GM21515 (cell line): ENCODE results near the gene MYCT1.
"Not testable (repeated sequence)": the region's sequence is repeated elsewhere in the genome, so short reads cannot be mapped to it uniquely, and the experiment has no call there.

Experiments used
- ATAC-seq: cut with Tn5 transposase; IDR thresholded peaks from one replicate; pipeline ENCODE4 v1.9.1; 2021; ENCODE audit not compliant: unreplicated experiment

The MYCT1 gene, protein sequence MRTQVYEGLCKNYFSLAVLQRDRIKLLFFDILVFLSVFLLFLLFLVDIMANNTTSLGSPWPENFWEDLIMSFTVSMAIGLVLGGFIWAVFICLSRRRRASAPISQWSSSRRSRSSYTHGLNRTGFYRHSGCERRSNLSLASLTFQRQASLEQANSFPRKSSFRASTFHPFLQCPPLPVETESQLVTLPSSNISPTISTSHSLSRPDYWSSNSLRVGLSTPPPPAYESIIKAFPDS

DNA sequence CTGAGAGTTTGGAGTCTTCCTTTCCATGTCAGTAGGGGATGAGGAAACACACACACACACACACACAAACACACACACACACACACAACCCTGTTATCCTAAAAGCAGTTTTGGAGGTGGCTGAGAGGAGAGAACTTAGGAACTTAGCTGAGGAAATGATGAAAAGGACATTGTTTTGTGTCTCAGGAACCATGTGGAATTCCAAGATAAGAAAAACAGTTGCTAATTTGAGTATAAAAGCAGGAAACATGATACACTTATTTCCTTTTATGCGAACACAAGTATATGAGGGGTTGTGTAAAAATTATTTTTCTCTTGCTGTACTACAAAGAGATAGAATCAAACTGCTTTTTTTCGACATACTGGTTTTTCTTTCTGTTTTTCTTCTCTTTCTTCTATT lies at the start of gene MYCT1:
TSS of gene MYCT1 (plus strand) at position 264 of the 400 bp plus-strand sequence. CDS start at position 270, 6 bp downstream.
- ATAC-seq: no peak

DNA sequence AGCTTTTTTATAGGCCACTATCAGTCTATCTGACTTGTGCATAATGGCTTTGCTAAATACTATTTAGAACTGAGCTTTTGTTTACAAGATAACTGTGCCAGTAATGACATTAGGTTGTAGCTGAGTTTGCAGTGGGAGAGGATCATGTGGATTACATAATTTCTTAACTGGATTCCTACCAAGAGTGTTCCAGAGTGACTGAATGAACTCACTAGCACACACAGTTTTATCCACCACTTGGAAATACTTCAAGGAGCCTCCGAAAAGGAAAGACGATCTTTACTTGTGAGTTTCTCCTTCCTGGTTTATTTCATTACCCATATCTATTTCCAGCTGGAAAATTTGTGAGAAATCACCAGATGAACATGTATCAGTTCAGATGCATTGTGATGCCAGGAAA lies 49.6 kb upstream of the MYCT1 start:
- ATAC-seq: no peak

GRCh38 chr6:152651986-152652385 lies 45.7 kb upstream of the MYCT1 start:
- no peak for ATAC-seq

DNA sequence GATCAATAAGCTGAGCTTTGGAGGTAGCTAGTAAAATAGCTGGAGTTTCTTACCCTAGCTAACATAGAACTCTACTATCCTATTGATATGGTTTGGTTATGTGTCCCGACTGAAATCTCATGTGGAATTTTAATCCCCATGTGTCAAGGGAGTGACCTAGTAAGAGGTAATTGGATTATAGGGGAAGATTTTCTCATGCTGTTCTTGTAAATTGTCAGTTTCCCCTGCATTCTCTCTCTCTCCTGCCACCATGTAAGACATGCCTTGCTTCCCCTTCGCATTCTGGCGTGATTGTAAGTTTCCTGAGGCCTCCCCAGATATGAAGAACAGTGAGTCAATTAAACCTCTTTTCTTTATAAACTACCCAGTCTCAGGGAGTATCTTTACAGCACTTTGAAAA lies 35.9 kb upstream of the MYCT1 start:
- ATAC-seq: no peak

DNA sequence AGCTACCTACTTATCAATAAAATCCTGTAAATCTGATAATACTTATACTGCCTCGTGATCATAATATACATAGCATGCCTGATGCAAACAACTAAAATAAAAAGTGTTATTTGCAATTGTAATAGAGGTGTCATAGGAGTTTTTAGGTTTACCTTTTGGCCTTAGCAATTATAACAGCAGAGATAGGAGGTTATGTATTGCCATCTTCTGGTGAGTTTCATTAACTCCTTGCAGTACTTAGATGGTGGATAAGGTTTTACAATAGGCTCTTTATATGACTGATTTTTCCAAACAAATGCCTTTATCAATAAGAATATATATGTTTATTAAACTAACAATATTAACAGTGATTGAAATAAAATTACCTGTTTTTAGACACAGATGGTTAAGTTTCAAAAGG lies 27.8 kb upstream of the MYCT1 start:
- no peak for ATAC-seq

DNA sequence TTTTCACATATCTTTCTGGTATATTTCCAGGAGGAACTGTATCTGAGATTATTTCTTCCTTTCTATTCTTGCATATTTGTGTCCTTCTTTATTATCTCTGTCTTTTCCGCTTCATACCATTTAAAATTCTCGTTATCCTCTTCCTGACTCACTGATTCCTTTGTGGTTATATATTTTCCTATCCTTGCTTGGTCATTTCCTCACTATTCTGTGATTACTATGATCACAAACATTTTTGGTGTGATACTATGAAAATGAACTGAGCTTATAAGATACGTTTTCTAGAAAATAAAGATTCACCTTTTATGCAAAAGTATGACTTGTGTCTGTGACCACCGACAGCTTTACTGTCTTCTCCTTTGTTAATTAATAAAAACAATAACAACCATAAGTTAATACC lies 26.5 kb upstream of the MYCT1 start:
- no peak for ATAC-seq

GRCh38 chr6:152673236-152673635 lies 24.5 kb upstream of the MYCT1 start:
- ATAC-seq: no peak

DNA sequence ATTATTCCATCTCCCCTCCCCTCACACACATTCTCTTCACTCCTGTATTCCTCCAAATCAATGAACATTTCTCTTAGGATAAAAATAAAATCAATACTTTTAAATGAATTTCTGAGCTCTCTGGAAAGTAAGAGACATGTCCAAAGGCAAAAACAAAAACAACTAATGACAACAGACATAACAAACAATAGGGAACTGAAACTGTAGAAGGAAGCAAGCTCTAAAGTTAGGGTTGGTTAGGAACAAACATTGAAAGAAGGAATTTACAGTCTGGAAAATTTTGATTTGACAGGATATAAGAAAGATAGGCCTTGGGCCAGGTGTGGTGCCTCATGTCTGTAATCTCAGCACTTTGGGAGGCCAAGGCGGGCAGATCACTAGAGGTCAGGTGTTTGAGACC lies 17.5 kb upstream of the MYCT1 start:
- no peak for ATAC-seq

DNA sequence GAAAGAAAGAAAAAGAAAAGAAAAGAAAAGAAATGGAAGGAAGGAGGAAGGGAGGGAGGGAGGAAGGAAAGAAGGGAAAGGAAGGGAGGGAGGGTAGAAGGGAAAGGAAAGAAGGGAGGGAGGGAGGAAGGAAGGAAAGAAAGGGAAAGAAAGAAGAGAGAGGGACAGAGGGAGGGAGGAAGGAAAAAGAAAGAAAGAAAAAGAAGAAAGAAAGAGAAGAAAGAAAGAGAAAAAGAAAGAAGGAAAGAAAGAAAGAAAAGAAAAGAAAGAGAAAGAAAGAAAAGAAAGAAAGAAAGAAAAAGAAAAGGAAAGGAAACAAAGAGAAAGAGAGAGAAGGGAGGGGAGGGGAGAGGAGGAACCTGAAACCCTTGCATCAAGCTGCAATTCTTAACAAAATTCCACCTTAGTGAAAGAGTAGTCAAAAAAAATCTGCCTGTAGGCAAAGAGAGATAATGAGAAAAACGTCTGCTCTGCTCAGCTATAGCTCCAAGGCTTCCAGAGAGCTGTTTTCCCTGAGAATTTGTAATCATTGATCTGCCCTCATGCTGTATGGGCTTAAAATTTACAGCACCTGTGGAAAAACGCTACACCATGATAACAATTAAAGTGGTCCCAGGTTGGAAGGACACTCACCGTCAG lies 16.7 kb upstream of the MYCT1 start:
- no peak for ATAC-seq

DNA sequence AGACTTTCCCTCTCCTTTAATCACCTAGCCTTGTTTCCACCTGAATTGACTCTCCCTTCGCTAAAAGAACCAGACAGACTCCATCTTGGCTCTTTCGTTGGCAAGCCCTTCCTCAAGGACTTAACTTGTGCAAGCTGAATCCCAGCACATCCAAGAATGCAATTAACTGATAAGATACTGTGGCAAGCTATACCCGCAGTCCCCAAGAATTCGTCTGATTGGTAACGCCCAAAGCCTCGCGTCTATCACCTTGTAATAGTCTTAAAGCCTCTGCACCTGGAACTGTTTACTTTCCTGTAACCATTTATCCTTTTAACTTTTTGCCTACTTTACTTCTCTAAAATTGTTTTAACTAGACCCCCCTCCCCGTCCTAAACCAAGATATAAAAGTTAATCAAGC lies 15.6 kb upstream of the MYCT1 start:
- no peak for ATAC-seq

DNA sequence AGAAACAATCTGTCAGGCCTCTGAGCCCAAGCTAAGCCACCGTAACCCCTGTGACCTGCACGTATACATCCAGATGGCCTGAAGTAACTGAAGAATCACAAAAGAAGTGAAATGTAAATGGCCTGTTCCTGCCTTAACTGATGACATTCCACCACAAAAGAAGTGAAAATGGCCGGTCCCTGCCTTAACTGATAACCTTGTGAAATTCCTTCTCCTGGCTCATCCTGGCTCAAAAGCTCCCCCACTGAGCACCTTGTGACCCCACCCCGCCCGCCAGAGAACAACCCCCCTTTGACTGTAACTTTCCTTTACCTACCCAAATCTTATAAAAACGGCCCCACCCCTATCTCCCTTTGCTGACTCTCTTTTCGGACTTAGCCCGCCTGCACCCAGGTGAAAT lies 14.8 kb upstream of the MYCT1 start:
- not testable (repeated sequence) for ATAC-seq

- no peak for ATAC-seq
Measured at GRCh38 chr6:152685819-152686218, 11.9 kb upstream of the MYCT1 start.

- no peak for ATAC-seq
Measured at GRCh38 chr6:152695372-152696045, 2.2 kb upstream of the MYCT1 start.

DNA sequence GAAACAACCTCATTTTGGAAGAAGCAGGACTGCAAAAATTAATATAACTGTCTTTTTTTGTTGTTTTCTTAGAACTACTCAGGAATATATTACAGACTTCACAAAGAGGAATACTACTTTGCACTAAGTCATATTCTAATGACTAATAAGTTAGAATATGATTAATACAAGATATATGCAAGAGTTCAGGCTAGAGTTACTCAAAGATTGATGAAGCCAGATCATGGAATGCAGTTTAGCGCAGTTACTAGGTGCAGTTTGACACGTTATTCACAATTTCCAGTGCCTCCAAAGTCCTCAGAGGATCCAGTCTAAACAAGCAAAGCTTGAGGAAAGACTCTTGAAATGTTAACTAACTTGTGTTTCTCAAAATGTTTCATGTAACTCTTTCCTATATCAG lies 1.2 kb upstream of the MYCT1 start:
- ATAC-seq: no peak

- ATAC-seq: no peak
Measured at GRCh38 chr6:152698692-152699091, 995 bp downstream of the MYCT1 start.

- no peak for ATAC-seq
Measured at GRCh38 chr6:152700427-152700826, 2.7 kb downstream of the MYCT1 start.

DNA sequence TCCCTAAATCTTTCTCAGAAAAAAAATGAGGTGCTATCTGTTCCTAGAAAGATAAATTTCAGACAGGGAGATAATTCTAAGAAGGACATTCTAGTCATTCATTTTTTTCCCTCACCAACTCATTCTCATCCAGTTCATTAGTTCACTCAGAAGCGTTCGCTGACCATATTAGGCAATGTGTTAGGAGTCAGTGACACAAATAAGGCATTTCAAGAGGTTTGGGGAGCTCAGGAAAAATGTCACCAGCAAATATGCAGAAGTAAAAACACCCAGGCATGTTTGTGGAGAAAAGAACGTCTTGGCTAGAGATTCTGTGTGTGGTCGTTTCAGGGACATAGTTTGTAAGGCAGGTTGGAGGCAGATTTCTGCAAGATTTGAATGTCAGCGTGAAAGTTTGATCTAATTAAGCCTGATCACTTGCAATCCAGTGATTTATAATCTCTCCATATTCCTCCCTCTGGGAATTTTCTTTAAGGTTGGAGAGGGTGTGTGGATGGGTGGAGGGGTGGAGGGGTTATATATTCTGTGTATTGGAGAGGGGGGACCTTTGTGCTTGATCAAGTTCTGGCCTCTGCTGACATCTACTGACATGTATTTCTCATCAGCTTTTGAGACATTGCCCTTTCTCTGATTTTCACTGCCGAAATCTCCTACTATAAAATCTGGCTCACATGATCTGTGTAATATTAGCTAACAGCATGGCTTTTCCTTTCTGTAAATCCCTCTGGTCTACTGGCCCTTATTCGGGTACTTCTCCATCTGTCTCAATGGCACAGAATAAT lies 3.6 kb downstream of the MYCT1 start:
- no peak for ATAC-seq

DNA sequence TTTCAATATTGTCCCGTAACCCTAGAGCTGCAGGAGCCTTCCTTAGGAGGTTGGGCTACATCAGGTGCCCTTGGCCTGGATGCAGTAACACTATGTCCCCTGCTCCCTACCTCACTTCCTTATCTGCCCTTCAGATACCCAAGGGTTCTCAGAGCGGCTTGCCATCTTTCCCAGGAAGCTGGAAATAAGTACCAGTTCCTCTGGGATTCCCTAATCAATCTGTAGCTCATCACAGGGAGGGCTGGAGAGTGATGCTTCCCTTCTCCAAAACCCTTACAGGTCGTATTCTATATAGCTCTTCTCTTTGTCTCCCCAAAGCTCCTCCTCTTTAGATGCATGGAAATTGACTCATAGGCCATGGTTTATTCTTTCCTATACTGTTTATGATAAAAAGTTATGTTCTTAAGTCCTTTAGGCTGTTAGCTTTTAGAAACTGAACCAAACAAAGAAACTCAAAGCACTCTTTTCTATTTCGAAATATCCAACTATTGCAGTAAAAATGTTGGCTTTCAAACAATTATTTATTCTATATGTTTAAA lies 4.2 kb downstream of the MYCT1 start:
- no peak for ATAC-seq

- ATAC-seq: not testable (repeated sequence)
Measured at GRCh38 chr6:152703750-152704149, 6.1 kb downstream of the MYCT1 start.

DNA sequence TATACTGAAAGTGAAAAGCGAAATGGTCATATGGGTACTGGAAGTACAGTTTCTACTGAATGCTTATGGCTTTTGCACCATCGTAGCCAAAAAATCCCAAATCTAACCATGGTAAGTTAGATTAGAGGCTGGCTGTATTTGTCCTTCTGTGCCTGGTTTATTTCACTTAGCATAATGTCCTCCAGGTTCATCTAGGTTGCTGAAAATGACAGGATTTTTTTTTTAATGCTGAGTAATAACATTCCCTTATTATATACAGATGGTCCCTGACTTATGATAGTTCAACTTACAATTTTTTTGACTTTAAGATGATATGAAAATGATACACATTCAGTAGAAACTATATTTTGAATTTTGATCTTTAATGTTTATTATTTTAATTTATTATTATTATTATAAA lies 7.6 kb downstream of the MYCT1 start:
- no peak for ATAC-seq

GRCh38 chr6:152716322-152716721 lies 18.6 kb downstream of the MYCT1 start:
- ATAC-seq: no peak
